Stimulated activated CD8-positive, alpha-beta memory T cell treated with anti-CD3 and anti-CD28 coated beads, Interleukin-7, amount 100 ng/mL, for 24 hours (primary cell): Measurements from ENCODE around the gene RFX3.

Experiments
- DNase-seq: peaks from one replicate; pipeline ENCODE4 v3.0.0-alpha.2; 2020; ENCODE audit warnings: low read depth

Gene RFX3

DNA sequence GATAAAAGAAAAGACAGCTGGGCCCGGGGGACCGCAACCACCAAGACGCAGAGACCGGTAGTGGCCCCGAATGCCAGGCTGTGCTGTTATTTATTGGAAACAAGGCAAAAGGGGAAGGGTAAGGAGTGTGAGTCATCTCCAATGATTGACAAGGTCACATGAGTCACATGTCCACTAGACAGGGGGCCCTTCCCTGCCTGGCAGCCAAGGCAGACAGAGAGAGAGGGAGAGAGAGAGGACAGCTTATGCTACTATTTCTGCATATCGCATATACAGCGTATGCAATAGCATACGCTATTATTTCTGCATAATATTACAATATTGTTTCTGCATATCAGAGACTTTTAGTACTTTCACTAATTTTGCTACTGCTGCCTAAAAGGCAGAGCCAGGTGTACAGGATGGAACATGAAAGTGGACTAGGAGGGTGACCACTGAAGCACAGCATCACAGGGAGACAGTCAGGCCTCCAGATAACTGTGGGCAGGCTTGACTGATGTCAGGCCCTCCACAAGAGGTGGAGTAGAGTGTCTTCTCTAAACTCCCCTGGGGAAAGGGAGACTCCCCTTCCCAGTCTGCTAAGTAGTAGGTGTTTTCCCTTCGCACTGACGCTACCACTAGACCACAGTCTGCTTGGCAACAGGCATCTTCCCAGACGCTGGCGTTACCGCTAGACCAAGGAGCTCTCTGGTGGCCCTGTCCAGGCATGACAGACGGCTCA is 50.3 kb downstream of the RFX3 start:
- no peak for DNase-seq

DNA sequence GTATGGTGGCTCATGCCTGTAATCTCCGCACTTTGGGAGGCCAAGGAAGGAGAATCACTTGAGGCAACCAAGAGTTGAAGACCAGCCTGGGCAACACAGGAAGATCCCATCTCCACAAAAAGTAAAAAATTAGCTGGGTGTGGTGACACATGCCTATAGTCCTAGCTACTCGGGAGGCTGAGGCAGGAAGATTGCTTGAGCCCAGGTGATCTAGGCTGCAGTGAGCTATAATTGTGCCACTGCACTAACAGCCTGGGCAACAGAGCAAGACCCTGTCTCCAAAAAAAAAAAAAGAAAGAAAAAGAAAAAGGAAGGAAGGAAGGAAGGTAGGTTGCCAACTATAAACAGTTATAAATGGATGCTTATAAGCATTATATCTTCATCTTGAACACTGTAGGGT is 51.0 kb downstream of the RFX3 start:
- no peak for DNase-seq

DNA sequence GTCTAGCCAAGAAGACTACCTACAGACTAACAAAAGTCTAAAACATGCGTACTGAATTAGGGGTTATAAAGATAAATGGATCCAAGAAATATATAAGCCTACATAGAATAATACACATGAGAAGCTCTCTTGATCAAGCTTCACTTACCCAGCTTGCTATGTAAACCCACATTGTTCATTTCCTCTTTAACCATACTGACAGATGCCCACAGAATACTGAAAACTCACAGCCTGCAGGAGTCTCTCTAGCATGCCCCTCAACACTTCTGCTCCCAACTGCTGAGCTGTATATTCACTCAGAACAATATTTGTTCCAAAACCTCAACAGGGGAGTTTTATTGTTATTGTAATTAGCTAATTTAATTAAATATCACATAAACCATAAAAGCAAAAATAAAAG is 52.4 kb downstream of the RFX3 start:
- DNase-seq, result no peak

DNA sequence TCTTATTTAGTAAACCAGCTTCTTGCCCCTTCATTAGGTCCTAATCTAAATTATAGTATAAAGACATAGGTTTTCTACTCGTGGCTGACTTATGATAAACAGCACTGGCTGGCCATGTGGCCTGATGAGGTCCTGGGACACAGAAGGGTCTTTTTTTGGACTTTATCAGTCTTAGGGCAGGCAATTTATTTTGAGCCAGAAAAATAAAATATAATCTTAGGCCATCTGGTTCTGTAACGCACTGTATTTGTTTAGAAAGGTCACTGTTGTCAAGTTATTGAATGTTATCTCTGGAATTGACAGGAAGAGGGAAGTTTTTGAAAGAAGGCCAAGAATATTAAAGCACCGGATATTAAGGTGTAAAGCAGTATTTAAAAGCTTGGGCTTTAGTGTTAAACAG is 53.9 kb downstream of the RFX3 start:
- no peak for DNase-seq

DNA sequence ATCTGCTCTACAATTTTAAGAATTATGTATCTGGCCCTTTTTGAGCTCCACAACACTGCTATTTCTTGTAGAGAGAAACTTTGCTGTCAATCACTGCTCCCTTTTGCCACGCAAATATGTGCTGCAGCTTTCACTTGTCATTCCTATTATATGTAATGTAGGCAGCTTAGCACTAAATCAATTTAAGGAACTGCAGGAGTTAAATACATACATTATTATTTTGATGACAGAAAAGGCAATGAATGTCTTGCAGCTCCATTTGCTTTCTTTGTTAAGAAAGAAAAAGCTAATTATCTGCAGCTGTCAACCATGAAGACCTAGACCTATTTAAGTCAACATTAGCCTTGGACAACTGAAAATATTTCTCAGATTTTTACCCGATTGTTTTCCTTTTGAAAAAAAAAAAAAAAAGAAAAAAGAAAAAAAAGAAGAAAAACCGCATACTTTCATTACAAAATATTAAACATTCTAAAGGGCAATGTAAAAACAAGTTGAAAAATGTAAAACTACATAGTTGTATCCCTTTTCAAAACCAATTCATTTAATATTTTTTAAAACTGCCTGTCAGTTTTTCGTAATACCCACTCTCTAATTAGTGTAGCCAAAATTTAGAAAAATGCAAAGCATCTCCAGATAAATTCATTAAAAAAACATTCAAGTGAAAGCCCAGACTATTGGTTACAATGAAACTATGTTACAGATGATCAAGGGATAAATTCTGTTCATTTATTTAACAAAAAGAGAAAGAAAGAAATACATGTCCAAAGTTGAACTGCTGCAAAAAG is 57.2 kb downstream of the RFX3 start:
- no peak for DNase-seq

DNA sequence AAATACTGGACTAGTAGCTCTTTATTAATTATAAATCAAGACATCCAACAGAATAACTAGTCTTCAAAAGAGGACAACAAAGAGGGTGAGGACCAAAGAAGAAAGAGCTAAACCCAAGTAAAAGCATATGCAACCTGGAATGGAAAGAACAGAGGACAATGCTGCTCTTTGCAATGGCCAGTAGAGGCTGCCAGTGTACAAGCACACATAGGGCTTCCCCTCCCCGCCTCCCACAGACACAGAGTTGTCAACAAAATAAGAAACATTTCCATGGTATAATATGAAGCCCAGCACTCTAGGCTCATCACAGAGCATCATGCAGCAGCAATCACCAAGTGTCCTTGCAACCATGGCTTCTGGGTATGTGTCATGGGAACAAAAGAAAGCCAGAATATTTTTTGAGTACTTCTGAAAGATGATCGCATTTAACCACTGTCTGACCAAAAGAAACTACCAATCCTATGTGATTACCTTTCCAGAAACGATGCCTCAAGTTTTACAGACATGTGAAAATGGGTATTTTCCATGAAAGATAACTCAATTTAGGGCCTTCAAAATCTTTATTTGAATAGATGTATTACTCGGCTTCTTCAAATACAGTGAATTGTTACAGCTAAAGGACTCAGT is 58.1 kb downstream of the RFX3 start:
- DNase-seq, result peak; percentile 10

DNA sequence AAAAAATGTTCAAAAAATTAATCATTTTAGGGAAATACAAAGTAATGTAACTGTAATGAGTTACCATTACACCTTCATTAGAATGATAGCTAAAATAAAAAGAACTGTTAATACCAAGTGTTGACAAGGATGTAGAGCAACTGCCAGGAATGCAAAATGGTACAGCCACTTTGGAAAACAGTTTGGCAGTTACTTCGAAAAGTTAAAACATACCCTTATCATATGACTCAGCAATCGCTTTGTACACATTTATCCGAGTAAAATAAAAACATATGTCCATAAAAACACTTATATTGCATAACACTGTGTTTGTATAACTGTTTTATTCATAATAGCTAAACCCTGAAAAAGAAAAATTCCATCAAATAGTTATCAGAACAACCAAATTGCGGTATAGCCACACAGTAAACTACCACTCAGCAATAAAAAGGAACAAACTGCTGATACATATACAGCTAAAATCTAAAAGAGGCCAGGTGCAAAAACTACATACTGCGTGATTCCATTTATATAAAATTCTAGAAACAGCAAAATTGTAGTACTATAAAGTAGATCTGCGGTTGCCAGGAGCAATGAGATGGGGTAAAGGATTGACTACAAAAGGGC is 61.7 kb downstream of the RFX3 start:
- DNase-seq, result no peak

DNA sequence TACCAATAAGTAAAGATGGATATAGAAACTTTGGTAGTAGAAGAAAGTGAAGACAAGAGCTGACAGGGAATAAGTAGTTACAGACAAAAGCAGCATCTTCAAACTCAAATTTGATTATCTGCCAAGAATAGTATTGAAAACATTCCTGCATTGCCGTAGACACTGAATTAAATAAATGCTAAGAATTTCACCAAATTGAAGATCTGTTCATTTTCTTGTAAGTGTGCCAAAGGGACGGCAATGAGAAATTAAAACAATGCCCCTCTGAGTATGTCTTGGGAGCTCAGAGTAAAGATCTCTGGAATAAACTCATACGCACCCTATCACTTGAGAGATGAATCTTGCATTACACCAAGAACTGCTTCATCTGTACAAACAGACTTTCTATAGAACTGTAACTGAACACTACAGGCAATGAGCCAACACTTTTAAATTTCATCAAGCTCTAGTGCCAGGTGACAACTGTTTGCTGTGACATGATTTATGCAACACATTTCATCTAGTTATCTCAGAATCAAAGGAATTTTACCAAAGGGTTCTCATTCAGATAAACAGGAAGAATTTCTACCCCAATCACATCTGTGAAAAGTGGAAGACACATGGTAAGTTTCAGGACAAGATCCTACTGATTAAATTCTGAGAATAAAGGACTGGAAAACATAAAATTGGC is 66.9 kb downstream of the RFX3 start:
- no peak for DNase-seq

DNA sequence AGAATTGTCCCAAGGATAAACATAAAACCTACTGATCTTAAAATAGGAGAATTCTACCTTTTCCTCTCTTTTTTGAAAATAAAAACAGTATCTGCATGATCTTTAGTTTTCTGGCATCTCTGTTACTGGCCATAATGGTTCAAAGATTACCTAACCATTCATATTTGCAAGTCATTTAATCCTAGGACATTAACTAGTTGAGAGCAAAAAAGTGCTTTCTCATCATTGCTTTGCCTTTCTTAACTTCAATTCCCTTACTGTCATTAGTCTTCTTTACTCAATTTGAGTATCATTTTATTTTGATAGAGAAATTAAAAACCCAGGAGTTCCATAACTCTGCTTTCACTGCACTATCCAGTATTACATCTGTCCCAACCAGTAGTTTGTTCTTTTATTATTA is 68.6 kb downstream of the RFX3 start:
- DNase-seq, result no peak

DNA sequence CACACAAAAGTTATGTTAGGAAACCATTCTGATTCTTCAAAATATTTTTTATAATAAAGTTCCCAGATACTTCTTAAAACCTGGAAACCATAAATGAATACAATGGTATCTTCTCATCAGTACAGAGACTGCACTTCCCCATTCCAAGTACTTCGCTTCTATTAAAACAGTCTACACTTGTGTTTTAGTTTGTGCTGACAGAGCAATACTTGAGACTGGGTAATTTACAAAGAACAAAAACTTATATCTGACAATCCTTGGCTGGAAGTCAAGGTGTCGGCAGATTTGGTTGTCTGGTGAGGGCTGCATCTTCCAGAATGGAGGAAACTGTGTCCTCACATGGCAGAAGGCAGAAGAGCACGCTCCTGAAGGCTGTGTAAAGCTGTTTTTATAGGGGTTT is 70.1 kb downstream of the RFX3 start:
- DNase-seq, result no peak

DNA sequence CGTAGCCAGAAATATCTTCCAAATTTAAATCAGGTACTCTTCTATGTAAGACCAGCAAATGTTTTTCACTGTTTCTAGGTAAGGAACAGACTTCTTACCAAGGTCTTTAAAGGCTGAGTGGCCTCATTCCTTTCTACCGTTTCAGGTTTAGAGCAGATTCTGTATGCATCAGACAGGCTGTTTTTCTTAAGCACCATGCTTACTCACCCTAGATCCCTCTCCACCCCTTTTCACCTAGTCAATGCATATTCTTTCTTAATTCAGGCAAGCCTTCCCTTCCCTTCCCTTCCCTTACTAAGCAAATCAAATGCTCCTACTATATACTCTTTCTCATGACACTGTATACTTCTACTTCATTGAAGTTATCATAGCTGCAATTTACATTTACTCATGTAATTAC is 70.7 kb downstream of the RFX3 start:
- no peak for DNase-seq

DNA sequence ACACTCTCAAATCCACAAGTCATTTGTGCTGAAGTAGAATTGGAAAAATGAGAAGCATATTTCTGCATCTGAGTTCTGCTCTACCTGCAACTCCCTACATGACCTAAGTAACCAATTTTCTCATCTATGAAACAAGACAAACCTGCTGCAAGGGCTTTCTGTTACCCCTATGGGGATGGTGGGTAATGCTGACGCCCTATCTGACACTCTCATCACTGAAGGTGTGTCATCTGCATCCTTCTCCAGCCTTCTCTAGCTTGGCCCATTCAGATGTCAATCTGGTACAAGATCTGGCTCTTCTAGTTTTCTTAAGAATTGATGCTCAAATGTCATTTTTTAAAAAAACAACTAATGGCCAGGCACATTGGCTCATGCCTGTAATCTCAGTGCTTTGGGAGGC is 73.8 kb downstream of the RFX3 start:
- no peak for DNase-seq

DNA sequence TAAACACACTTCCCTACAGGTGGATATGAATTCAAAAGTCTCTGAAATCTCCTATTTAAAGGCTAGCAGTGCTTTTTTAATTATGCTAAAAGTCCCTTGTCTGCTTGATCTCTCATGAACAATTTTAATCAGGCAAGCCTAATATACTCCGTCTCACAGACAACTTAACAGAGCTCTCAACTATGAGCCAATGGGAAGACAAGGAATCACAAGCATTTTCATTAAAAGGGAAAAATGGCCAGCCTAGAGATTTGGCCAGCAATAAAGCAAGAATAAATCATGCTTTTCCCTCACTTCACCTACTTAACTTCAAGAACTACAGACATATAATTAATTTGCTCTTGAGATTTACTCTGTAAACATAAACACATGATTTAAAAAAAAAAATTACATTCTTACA is 78.0 kb downstream of the RFX3 start:
- DNase-seq, result no peak

DNA sequence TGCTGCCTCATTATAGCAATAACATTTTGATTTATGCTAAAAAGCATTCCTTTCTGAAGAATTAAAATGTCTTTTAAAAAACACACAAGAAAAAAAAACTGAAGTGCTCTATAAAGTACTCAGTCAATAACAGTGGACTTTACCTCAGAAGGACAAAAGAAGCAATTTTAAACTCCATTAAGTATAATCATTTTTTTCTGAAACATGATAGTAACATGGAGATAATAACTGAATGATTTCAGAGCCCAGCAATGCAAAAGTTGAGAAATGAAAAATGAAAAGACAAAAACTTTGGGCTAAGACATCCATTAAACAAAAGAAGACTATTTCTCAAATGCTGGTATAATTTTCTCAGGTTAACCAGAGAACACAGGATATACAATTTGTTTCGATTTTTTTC is 78.7 kb downstream of the RFX3 start:
- no peak for DNase-seq

DNA sequence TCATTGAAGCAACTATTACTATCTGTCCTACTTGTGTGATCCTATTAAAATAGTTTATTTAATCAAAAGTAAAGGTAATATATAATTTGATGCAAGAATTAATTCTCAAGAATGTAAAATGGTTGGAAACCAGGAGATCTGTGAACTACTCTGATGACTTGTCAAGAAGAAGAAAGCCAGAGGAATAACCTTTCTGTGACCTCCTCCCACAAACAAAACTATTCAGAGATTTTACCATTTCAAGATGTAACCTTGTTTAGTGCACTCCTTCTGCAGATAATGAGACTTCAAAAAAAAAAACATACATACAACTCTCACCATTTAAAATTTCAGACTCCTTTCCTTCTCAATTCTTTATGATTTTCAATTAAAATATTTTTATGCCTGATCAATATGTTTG is 79.5 kb downstream of the RFX3 start:
- DNase-seq, result no peak

DNA sequence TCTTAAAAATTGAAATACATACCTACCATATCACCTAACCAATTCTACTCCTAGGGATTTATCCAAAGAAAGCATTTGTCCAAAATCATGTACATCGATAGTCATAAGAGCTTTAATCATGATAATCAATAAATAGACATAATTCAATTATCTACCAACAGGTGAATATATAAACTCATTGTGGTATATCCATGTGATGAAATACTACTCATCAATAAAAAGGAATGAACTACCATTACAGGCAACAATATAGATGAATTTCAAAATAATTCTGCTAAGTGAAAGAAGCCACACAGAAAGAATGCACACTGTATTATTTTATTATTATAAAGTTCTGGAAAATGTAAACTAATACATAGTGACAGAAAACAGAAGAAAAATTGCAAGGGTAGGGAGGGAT is 81.8 kb downstream of the RFX3 start:
- no peak for DNase-seq

DNA sequence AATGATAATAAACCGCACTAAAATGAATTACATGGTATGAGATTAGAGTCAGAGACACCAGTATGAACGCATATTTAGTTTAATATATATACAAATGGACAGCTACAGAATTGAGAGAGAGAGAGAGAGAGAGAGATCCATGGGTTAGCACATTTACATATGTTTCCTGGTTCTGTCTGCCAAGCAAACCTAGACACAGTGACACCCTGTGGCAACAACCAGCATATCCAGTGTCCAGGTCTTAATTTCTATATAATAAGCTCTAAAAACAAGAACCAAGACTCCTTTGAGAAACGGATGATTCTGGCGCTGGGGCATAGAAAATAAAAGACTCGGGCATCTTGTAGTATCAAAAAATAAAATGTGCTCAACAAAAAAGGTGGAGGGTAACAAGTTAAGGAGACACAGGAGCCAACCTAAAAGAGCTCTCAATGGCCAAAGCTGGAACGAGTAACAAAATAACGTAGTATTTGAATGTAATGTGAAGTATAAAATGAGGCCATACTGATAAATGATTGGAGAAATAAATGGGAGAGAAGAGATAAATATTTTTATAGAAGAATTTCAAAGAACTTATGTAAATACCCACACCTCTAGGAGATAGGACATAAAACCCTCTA is 84.5 kb downstream of the RFX3 start:
- peak; percentile 10 for DNase-seq

DNA sequence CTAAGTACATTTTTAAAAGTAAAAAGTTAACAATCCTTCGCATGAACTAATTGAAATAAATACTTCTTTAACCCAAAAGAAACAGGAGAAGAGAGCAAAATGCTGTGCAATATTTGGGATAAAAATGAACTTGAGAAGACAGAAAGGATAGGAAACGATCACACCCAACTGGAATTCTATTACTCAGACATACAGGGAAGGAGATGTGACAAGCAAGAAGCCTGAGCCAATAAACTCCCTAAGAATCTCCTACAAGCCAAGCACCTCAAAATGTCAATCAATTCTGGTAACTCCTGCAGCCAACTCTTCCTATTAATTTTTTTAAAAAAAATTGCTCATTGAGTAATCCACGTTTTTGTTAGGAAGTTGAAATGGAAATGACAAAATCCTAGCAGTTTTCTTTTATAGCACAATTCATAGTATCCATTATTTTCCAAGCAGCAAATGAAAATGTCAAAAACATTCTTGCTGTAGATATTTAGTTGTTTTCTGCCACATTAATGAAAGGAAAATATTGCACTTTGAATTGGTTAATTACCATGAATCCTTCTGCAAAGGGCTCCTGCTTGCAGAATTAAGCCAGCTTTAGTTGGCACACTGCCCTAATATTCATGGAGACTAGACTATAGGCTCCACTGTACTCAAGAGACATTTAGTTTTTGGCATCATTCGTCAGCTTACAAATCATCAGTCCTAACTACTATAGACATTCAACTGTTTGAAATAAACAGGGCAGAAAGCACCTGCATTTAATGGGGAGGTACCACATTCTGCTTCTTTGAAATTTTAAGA is 89.0 kb downstream of the RFX3 start:
- no peak for DNase-seq

DNA sequence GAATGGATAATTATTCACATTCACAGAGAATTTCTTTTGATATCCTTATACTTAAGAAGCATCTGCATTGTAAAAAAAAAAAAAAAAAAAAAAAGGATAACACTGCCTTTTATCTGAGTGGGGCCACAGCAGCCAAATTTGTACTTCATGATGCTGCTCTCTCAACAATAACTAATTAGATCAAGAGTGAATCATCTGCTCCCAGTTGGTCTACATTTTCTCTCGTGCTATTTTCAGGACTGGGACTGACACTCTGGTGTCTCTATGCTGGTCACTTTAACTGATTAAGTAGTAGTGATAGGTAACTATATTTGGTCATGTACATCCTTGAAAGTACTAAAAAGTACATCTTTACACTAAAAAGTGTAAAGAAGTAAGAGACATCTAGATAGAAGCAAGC is 90.1 kb downstream of the RFX3 start:
- no peak for DNase-seq

DNA sequence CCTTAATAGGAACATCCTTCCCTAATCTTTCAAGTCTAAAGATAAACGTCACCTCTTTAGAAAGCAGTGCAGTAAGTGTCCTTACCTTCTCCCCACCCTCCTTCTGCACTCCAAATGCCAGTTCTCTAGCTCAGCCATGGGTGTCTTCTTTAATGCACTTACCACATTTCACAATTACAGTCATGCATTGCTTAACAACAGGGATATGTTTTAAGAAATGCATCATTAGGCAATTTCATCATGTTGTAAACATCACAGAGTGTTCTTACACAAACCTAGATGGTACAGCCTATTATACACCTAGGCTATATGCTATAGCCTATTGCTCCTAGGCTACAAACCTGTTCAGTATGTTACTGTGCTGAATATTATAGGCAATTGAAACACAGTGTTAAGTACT is 91.2 kb downstream of the RFX3 start:
- DNase-seq, result no peak

DNA sequence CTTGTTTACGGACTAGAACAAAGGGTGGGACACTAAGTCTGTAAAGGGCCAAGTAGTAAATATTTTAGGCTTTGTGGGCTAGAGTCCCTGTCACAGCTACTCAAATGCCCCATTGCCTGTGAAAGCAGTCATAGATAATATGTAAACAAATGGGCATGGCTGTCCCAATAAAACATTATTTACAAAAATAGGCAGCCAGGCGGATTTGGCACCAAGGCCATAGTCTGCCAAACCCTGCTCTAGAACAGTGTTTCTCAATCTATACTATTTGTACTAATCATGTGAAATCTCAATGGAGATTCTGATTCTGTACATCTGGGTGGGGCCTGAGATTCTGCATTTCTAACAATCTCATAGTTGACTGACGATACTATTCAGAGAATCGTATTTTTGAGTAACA is 92.0 kb downstream of the RFX3 start:
- DNase-seq, result no peak
